AG04450 (cell line): ENCODE results near the gene BLVRA. TPM values are rescaled to one million over a fixed set of nuclear protein-coding genes. Genes with fewer than 3 reads are reported as not detected.
"Not testable (repeated sequence)": the region's sequence is repeated elsewhere in the genome, so short reads cannot be mapped to it uniquely, and the experiment has no call there.

Source experiments
- CTCF ChIA-PET: fragments of 300-600, 350-600 bp; formaldehyde crosslinking; extraction: SDS; loops from one replicate; lab custom pipeline; 2022; ENCODE audit warnings: antibody characterized with exemption, inconsistent platforms; lab: Charles Lee
- POLR2A ChIA-PET: fragments of 350-600 bp; formaldehyde crosslinking; extraction: SDS; loops from one replicate; lab custom pipeline; 2021; ENCODE audit warnings: antibody characterized with exemption, inconsistent platforms; lab: Yijun Ruan, JAX
- DNase-seq: peaks from one replicate; pipeline ENCODE4 v3.0.0-alpha.2; 2011; ENCODE audit warnings: low read depth, low spot score
- H3K27ac ChIP-seq: one replicate; pipeline ENCODE4 v1.5.1; 2012; ENCODE audit warnings: low read depth, low read length, control low read depth
- H3K27me3 ChIP-seq: one replicate; pipeline ENCODE4 v1.6.0; 2012; ENCODE audit warnings: low read length; ENCODE audit not compliant: control insufficient read depth, insufficient read depth
- H3K4me3 ChIP-seq: 2 replicates; pipeline ENCODE4 v1.5.1; 2011; ENCODE audit warnings: mild to moderate bottlenecking, low read depth, low read length, control low read depth
- H3K9me3 ChIP-seq: 2 replicates; pipeline ENCODE4 v1.5.1; 2012; ENCODE audit warnings: low read length; ENCODE audit not compliant: control insufficient read depth, insufficient read depth
- polyA plus RNA-seq: library from polyadenylated mRNA; depleted of rRNA; stranded (reverse); fragments of >200 nt; gene quantifications from 2 replicates; pipeline ENCODE4 v1.2.3, GENCODE V29; 2011
- TF ChIP-seq, protein P1 (sequence below): IDR thresholded peaks from 2 replicates; pipeline ENCODE4 v1.5.1; 2011; ENCODE audit warnings: low read depth, low read length, control low read depth, inconsistent platforms

BLVRA gene
- polyA plus RNA-seq, 1 experiment, result 58.7 TPM

GRCh38 chr7:43729214-43729923 lies 29.1 kb upstream of the BLVRA start, which contains the start of gene COA1:
COA1 (minus strand) TSS chr7:43729523; CDS start chr7:43648614, 80,909 bp downstream.
- no peaks in the 10 kb centered on the region for H3K9me3 ChIP-seq
- ChIA-PET CTCF (interaction anchor here (0.7 to 4.5 kb wide), 7 partner anchors 98 to 192 kb away, joined by 3 to 58 read pairs (median 5); partner anchors contain the start of gene STK17A), POLR2A (interaction anchor here (0.7 to 2.6 kb wide), 6 partner anchors 20 to 797 kb away, joined by 3 to 11 read pairs (median 4); partner anchors contain the start of genes BLVRA, MRPL32 and STK17A)
- peak within 1 kb of the TSS; percentile 33 for H3K27ac ChIP-seq
- peak within 1 kb of the TSS; percentile 89 for H3K4me3 ChIP-seq
- TF ChIP-seq, protein P1, sequence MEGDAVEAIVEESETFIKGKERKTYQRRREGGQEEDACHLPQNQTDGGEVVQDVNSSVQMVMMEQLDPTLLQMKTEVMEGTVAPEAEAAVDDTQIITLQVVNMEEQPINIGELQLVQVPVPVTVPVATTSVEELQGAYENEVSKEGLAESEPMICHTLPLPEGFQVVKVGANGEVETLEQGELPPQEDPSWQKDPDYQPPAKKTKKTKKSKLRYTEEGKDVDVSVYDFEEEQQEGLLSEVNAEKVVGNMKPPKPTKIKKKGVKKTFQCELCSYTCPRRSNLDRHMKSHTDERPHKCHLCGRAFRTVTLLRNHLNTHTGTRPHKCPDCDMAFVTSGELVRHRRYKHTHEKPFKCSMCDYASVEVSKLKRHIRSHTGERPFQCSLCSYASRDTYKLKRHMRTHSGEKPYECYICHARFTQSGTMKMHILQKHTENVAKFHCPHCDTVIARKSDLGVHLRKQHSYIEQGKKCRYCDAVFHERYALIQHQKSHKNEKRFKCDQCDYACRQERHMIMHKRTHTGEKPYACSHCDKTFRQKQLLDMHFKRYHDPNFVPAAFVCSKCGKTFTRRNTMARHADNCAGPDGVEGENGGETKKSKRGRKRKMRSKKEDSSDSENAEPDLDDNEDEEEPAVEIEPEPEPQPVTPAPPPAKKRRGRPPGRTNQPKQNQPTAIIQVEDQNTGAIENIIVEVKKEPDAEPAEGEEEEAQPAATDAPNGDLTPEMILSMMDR, result peak; percentile 25
- H3K27me3 ChIP-seq, result no peaks in the 10 kb centered on the region
- peak; percentile 82 for DNase-seq

DNA sequence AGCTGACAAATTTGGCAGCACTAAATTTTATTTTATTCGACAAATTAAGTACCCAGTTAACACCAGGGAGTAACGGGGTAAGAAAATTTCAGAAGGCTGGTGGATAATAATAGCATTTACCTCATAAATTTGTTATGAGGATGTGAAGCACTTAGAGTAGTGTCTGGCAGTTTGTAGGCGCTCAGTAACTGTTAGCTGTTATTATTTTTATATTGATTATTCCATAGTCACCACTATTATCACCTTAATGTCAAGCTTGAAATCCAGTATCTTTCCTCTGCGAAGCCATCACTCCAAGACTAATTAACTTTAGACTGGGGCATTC lies 28.6 kb upstream of the BLVRA start:
- no peaks in the 10 kb centered on the region for H3K9me3 ChIP-seq
- CTCF ChIA-PET, result interaction anchor here (1.0 to 4.5 kb wide), 5 partner anchors 9 to 469 kb away, joined by 3 to 58 read pairs (median 6); partner anchors contain the start of gene STK17A
- POLR2A ChIA-PET, result interaction anchor here (0.7 to 2.6 kb wide), 5 partner anchors 19 to 797 kb away, joined by 3 to 11 read pairs (median 5); partner anchors contain the start of genes BLVRA, MRPL32 and STK17A
- no peak for DNase-seq
- peak overlapping the region; percentile 33 for H3K27ac ChIP-seq
- H3K27me3 ChIP-seq, result no peaks in the 10 kb centered on the region
- TF ChIP-seq, protein P1, result no peak
- peak overlapping the region; percentile 89 for H3K4me3 ChIP-seq

DNA sequence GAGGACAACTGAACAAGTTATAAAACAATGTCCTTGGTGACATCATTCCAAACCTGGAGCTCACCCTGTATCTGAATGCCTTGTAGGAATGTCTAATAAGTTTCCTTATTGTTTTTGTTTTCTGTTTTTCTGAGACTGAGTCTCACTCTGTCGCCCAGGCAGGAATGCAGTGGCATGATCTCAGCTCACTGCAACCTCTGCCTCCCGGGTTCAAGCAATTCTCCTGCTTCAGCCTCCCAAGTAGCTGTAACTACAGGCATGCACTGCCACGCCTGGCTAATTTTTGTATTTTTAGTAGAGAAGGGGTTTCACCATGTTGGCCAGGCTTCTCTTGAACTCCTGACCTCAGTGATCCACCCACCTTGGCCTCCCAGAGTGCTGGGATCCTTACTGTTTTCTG lies 27.0 kb upstream of the BLVRA start:
- H3K4me3 ChIP-seq, DNase-seq, POLR2A ChIA-PET, H3K27me3 ChIP-seq, H3K27ac ChIP-seq, H3K9me3 ChIP-seq: not testable (repeated sequence)
- CTCF ChIA-PET, result interaction anchor here (2.1 kb wide), 1 partner anchor 11 kb away, joined by 6 read pairs; no protein-coding TSS in a partner anchor

DNA sequence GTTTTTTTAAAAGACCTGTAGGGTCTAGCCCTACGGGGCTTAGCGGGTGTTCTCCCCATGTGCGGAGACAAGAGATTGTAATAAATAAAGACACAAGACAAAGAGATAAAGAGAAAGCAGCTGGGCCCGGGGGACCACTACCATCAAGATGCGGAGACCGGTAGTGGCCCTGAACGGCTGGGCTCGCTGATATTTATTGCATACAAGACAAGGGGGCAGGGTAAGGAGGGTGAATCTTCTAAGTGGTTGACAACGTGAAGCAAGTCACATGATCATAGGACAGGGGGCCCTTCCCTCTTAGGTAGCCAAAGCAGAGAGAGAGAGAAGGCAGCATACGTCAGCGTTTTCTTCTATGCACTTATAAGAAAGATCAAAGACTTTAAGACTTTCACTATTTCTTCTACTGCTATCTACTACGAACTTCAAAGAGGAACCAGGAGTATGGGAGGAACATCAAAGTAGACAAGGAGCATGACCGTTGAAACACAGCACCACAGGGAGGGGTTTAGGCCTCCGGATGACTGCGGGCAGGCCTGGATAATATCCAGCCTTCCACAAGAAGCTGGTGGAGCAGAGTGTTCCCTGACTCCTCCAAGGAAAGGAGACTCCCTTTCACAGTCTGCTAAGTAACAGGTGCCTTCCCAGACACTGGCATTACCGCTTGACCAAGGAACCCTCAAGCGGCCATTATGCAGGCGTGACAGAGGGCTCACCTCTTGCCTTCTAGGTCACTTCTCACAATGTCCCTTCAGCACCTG lies 23.7 kb upstream of the BLVRA start:
- DNase-seq, POLR2A ChIA-PET, H3K9me3 ChIP-seq, H3K27me3 ChIP-seq, H3K4me3 ChIP-seq, H3K27ac ChIP-seq: not testable (repeated sequence)
- CTCF ChIA-PET, result interaction anchor here (0.5 to 2.3 kb wide), 6 partner anchors 14 to 152 kb away, joined by 3 to 7 read pairs (median 4); partner anchors contain the start of gene STK17A

DNA sequence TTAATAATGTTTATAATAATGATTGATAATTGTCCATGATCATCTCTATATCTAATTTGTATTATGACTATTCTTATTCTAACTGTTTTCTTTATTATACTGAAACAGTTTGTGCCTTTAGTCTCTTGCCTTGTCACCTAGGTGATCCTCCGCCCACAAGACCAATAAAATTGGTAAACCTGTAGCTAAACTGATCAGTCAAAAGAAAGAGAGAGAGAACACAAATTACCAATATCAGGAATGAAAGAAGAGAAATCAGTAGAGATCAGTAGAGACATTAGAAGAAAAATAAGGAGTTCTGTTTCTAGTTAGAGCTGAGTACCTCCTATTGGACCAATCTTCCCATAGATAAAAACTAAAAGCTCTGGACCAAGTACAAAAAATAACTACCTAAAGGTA lies 23.1 kb upstream of the BLVRA start:
- TF ChIP-seq, protein P1, result no peak
- ChIA-PET CTCF (interaction anchor here (1.2 to 2.3 kb wide), 3 partner anchors 15 to 104 kb away, joined by 3 to 7 read pairs (median 4); no protein-coding TSS in a partner anchor), POLR2A (no interaction called here)
- no peak overlapping the region for H3K27ac ChIP-seq
- peaks cover 6% of the 10 kb centered on the region; the same call in 1 of the 2 replicates for H3K9me3 ChIP-seq
- DNase-seq, result no peak
- no peak overlapping the region for H3K4me3 ChIP-seq
- H3K27me3 ChIP-seq, result no peaks in the 10 kb centered on the region
